Measurements from ENCODE around the gene SPAG7.

SPAG7 gene

GRCh38 chr17:4948166-4948930, 19.3 kb downstream of the SPAG7 start, which contains the start of gene PFN1:
TSS of gene PFN1 (minus strand) at chr17:4948530. CDS start at chr17:4948394, 136 bp downstream.
- H3K4me1 Mint-ChIP-seq (ENCODE audit: low read depth): peaks cover 52% of the 10 kb centered on the region
- H3K9me3 Mint-ChIP-seq: no peaks in the 10 kb centered on the region

DNA sequence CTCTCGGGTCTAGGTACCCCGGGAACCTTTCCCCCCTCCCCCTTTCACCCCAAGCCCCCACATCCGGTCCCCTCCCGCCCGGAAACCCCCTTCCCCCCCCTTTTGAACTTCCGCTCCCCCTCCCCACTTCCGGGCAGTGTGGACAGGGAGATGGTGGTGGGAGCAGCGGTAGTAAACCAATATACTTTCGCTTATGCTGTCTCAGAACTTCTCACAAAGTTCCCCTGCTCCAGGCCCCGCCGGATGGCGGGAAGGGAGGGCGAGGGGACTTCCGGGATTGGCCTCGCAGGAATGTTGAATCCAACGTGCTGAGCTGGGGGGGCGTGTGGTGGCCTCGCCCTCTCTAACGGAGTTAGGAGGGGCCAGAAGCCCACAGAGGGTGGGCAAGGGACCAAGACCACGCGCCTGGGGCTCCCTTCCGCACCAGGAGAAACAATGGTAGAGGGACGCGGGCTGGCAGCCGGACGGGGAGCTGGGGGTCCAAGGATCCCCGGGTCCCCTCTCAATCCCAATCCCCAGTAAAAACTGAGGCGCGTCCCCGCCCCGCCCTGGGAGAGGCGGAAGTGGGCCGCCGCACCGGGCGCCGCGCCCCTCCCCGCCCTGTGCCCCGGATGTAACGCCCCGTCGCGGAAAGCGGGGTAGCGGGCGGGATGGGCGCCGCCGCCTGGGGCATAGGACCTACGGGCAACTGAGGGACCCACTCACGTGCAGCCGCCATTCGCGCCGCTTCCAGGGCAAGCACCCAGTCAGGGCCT, 20.0 kb downstream of the SPAG7 start:
- H3K4me3 Mint-ChIP-seq: peak overlapping the region; percentile 93
- peaks cover 48% of the 10 kb centered on the region for H3K36me3 Mint-ChIP-seq (ENCODE audit: low read depth)
- H3K27me3 Mint-ChIP-seq: no peaks in the 10 kb centered on the region
- peak overlapping the region; percentile 96 for H3K27ac Mint-ChIP-seq
- H3K9me3 Mint-ChIP-seq: no peaks in the 10 kb centered on the region
- H3K4me1 Mint-ChIP-seq (ENCODE audit: low read depth): peaks cover 60% of the 10 kb centered on the region

More at GRCh38 chr17:4948166-4948930, 19.3 kb downstream of the SPAG7 start, which contains the start of gene PFN1:
- H3K27me3 Mint-ChIP-seq: no peaks in the 10 kb centered on the region
- peaks cover 41% of the 10 kb centered on the region for H3K36me3 Mint-ChIP-seq (ENCODE audit: low read depth)
- H3K27ac Mint-ChIP-seq: peak within 1 kb of the TSS; percentile 99
- peak within 1 kb of the TSS; percentile 93 for H3K4me3 Mint-ChIP-seq

DNA sequence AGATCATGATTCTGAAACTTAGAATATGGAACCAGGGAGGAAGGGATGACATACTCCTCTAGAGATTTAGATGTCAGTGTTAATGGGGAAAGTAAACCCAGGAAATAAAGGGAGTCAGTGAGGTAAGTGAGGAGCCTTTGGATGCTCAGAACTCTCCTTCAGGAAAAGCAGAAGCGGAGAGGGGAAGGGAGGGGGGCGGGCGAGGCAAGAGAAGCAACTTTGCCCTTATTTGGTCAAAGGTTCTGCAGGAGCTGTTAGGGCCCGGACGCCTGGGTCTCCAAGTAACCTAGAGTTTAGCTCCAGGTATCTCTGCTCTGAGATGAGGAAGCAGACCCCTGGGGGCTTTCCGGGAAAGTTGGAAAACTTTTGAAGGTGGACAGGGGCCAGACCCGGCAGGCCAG, 20.6 kb downstream of the SPAG7 start:
- Mint-ChIP-seq H3K4me1 (ENCODE audit: low read depth) (peaks cover 65% of the 10 kb centered on the region), H3K27ac (peak overlapping the region; percentile 98), H3K9me3 (no peaks in the 10 kb centered on the region), H3K27me3 (no peaks in the 10 kb centered on the region), H3K4me3 (peak overlapping the region; percentile 93), H3K36me3 (ENCODE audit: low read depth) (peaks cover 54% of the 10 kb centered on the region)

GRCh38 chr17:4946312-4946976, 21.2 kb downstream of the SPAG7 start:
- no peaks in the 10 kb centered on the region for H3K27me3 Mint-ChIP-seq
- peak overlapping the region; percentile 93 for H3K4me3 Mint-ChIP-seq
- peaks cover 59% of the 10 kb centered on the region for H3K36me3 Mint-ChIP-seq (ENCODE audit: low read depth)
- no peaks in the 10 kb centered on the region for H3K9me3 Mint-ChIP-seq
- H3K4me1 Mint-ChIP-seq (ENCODE audit: low read depth): peaks cover 67% of the 10 kb centered on the region
- H3K27ac Mint-ChIP-seq: peak overlapping the region; percentile 98

DNA sequence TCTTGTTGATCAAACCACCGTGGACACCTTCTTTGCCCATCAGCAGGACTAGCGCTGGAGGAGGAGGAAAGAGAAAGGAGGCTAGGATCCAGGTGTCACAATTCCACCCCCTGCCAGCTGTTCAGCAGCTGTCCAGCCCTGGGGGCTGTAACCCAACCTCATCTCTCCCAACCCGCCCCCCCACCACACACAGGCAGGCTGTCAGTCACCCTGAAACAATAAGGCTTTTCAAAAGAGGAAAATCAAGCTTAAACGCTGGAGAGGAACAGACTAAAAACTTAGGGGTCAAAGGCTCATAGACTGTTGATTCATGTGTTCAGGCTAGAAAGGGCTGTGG, 21.7 kb downstream of the SPAG7 start:
- Mint-ChIP-seq H3K27me3 (no peaks in the 10 kb centered on the region), H3K27ac (peak overlapping the region; percentile 98), H3K9me3 (no peaks in the 10 kb centered on the region), H3K4me1 (ENCODE audit: low read depth) (peaks cover 67% of the 10 kb centered on the region), H3K4me3 (peak overlapping the region; percentile 93), H3K36me3 (ENCODE audit: low read depth) (peaks cover 64% of the 10 kb centered on the region)

DNA sequence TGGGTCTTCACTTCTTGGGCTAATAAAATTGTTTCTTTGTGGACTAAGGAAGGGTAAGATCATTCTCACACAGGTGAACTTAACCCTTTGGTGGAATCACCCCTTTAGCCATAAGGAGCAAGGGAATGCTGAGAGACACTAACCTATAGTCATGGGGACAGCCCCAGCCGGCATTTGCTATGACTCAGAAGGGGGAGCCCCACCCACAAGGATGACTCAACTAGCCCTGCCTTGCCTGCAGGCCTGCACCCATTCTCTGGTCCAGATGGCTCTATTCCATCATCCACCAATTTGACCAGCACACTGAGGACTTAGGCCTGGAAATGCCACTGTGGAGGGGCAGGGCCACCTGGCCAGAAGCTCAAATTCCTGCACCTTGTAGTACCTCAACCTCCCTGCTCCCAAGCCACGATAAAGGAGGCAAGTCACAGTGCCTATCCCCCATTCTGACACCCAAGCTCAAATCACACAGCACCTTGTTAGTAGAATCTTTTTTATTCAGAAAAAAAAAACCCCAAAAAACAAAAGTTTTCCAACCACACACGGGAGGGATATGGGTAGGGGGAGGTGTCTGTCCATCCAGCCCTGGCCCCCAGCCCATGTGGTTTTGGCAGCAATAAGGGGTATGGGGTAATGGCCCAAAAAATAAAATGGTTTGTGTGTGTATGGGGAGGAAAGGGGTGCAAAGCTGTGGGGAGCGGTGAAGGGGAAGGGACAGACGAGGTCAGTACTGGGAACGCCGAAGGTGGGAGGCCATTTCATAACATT, 22.3 kb downstream of the SPAG7 start:
- peaks cover 70% of the 10 kb centered on the region for H3K36me3 Mint-ChIP-seq (ENCODE audit: low read depth)
- H3K4me3 Mint-ChIP-seq: peak overlapping the region; percentile 93
- H3K9me3 Mint-ChIP-seq: no peaks in the 10 kb centered on the region
- peak overlapping the region; percentile 98 for H3K27ac Mint-ChIP-seq
- no peaks in the 10 kb centered on the region for H3K27me3 Mint-ChIP-seq
- H3K4me1 Mint-ChIP-seq (ENCODE audit: low read depth): peaks cover 61% of the 10 kb centered on the region

DNA sequence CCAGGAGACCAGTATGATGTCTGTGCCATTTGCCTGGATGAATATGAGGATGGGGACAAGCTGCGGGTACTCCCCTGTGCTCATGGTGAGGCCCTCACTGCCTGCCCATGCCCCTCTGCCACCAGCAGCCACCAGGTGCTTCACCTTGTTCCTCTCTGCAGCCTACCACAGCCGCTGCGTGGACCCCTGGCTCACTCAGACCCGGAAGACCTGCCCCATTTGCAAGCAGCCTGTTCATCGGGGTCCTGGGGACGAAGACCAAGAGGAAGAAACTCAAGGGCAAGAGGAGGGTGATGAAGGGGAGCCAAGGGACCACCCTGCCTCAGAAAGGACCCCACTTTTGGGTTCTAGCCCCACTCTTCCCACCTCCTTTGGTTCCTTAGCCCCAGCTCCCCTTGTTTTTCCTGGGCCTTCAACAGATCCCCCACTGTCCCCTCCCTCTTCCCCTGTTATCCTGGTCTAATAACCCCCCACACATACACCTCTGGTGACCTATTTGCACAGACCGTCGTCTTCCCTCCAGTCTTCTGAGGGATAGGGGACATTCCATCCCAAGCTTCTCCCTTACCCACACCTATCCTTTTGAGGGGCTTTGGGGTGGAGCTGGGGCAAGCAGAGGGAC, 23.0 kb downstream of the SPAG7 start:
- peaks cover 71% of the 10 kb centered on the region for H3K36me3 Mint-ChIP-seq (ENCODE audit: low read depth)
- peaks cover 58% of the 10 kb centered on the region for H3K4me1 Mint-ChIP-seq (ENCODE audit: low read depth)
- H3K4me3 Mint-ChIP-seq: peak overlapping the region; percentile 93
- H3K27ac Mint-ChIP-seq: peak overlapping the region; percentile 98
- H3K9me3 Mint-ChIP-seq: no peaks in the 10 kb centered on the region
- no peaks in the 10 kb centered on the region for H3K27me3 Mint-ChIP-seq

- Mint-ChIP-seq H3K27ac (peak overlapping the region; percentile 98), H3K36me3 (ENCODE audit: low read depth) (peaks cover 71% of the 10 kb centered on the region), H3K9me3 (no peaks in the 10 kb centered on the region), H3K4me1 (ENCODE audit: low read depth) (peaks cover 58% of the 10 kb centered on the region), H3K27me3 (no peaks in the 10 kb centered on the region), H3K4me3 (peak overlapping the region; percentile 93)
These were observed 23.5 kb downstream of the SPAG7 start for GRCh38 chr17:4944163-4944553.

- Mint-ChIP-seq H3K36me3 (ENCODE audit: low read depth) (peaks cover 77% of the 10 kb centered on the region), H3K4me1 (ENCODE audit: low read depth) (peaks cover 67% of the 10 kb centered on the region), H3K27me3 (no peaks in the 10 kb centered on the region), H3K9me3 (no peaks in the 10 kb centered on the region), H3K4me3 (peak overlapping the region; percentile 88), H3K27ac (peak overlapping the region; percentile 74)
These were observed 24.7 kb downstream of the SPAG7 start for GRCh38 chr17:4942760-4943508.

DNA sequence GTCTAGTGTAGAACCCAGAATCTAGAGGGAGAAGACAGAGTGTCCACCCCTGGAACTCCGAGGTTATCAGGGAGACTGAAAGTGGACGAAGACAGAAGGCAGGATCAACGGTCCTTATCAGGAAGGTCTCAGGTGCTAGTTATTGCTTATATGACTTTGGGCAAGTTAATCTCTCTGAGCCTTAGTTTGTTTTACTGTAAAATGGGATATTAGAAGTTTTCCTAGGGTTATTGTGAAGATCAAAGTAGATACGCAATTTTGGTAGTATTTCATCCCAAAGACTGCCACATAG, 26.4 kb downstream of the SPAG7 start:
- peak overlapping the region; percentile 92 for H3K27ac Mint-ChIP-seq
- H3K27me3 Mint-ChIP-seq: no peaks in the 10 kb centered on the region
- peak overlapping the region; percentile 88 for H3K4me3 Mint-ChIP-seq
- peaks cover 59% of the 10 kb centered on the region for H3K4me1 Mint-ChIP-seq (ENCODE audit: low read depth)
- no peaks in the 10 kb centered on the region for H3K9me3 Mint-ChIP-seq
- peaks cover 63% of the 10 kb centered on the region for H3K36me3 Mint-ChIP-seq (ENCODE audit: low read depth)

DNA sequence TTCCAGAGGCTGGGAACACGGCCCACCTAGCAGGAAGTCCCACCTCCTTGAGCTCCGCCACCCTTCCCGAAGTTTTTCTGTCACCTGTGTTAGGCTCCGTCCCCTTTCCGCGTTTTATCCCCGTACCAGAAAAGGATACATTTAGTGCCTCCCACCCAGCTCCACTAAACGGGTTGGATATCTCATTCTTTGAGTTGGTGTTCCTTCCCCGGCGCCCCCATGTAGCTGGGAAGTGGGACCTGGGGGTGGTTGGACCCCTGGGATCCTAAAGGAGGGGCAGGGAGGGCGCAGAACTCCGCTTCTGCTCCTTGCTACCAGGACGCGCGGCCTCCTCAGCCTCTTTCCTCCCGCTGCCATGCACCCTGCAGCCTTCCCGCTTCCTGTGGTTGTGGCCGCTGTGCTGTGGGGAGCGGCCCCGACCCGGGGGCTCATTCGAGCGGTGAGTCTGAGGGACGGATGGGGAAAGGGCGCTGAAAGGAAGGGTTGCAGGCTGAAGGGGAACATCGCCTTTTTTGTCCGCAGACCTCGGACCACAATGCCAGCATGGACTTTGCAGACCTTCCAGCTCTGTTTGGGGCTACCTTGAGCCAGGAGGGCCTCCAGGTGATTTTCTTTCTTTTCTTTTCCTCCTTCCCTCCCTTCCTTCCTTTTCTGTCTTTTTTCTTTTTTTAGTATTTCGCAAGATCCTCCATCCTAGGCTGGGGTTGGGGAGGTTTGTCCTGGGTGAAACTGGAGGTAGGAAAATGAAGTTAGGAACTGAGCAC, 26.9 kb downstream of the SPAG7 start:
- no peaks in the 10 kb centered on the region for H3K27me3 Mint-ChIP-seq
- peak overlapping the region; percentile 88 for H3K4me3 Mint-ChIP-seq
- peak overlapping the region; percentile 92 for H3K27ac Mint-ChIP-seq
- no peaks in the 10 kb centered on the region for H3K9me3 Mint-ChIP-seq
- H3K4me1 Mint-ChIP-seq (ENCODE audit: low read depth): peaks cover 55% of the 10 kb centered on the region
- peaks cover 63% of the 10 kb centered on the region for H3K36me3 Mint-ChIP-seq (ENCODE audit: low read depth)

DNA sequence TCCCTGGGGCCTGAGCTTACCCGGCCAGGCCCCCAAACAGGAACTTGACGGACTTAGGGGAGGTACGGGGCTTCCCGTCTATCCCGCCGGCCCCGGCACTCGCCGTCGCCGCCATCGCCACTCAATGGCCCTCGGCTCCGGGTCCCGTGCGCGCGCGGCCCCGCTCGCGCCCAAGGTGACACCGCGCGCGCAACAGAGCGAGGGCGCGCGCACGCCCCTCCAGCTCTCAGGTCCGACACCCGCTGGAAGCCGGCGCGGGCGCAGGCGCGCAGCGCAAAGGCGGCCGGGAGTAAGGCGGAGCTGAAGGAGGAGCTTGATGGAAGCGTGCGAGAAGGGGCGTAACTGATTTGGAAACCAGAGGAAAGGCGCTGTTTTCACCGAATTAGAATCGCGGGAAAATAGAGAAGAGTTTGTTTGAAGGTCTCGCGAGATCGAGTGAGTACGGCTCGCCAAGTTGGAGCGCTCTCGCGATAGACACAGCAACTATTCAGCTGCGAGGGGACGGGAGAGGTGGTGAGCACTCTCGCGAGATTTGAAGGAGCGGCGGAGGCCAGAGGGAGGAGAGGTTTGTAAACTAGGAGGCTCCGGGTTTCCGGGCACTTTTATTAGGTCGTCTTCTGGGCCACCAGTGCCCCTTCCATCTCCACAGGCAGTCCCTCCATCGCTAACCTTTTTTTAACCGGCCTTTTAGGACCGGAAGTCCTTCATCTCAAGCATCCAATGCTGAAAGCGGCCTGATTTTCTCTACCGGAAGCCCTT, 27.6 kb downstream of the SPAG7 start, which contains the start of the genes RNF167 and SLC25A11:
Gene RNF167, plus strand, starts transcription at position 473 of the 759 bp plus-strand sequence. CDS start 642 bp downstream, outside the sequence.
Gene SLC25A11, minus strand, starts transcription at position 251 of the 759 bp plus-strand sequence. Its CDS starts 136 bp downstream, at position 115.
- peaks cover 48% of the 10 kb centered on the region for H3K4me1 Mint-ChIP-seq (ENCODE audit: low read depth)

More for the DNA sequence above, 27.6 kb downstream of the SPAG7 start, which contains the start of the genes RNF167 and SLC25A11:
- peak within 1 kb of the TSS; percentile 88 for H3K4me3 Mint-ChIP-seq
- H3K9me3 Mint-ChIP-seq: no peaks in the 10 kb centered on the region
- peak within 1 kb of the TSS; percentile 92 for H3K27ac Mint-ChIP-seq
- H3K36me3 Mint-ChIP-seq (ENCODE audit: low read depth): peaks cover 57% of the 10 kb centered on the region
- H3K27me3 Mint-ChIP-seq: no peaks in the 10 kb centered on the region
